ENCODE results near the gene MYO5C.

- TF ChIP-seq POLR2A (IDR thresholded peaks at IDR 0.05), result no peak
- no peak for TF ChIP-seq CTCF (IDR thresholded peaks at IDR 0.05)
These were observed 102.3 kb downstream of the MYO5C start for GRCh38 chr15:52193321-52193720.
